Activated T-cell treated with anti-CD3 and anti-CD28 coated beads for 48 hours (primary cell): ENCODE measurements around the gene FBXO34.

ENCODE experiments used
- DNase-seq: peaks from one replicate; pipeline ENCODE4 v3.0.0-alpha.2; 2020; ENCODE audit warnings: low read depth

The FBXO34 gene

GRCh38 chr14:55347040-55347439 lies 75.8 kb downstream of the FBXO34 start:
- no peak for DNase-seq

DNA sequence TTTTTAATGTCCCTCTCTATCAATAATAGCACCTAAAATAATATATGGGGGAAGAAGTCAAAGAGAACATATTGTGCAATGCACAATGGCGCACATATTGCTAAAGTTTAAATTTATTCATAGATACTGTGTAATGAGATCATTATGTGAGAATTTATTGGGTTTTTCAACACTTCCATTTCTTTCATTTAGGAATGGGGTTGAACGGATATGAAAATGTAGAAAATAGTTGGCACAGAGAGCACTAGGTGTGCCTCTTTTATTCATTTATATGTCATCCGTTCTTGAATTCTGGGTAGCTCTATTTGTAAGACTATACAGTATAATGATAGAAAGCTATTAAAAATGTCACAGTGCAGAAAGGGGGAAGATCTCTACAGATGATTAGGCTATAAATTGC lies 76.5 kb downstream of the FBXO34 start:
- no peak for DNase-seq

DNA sequence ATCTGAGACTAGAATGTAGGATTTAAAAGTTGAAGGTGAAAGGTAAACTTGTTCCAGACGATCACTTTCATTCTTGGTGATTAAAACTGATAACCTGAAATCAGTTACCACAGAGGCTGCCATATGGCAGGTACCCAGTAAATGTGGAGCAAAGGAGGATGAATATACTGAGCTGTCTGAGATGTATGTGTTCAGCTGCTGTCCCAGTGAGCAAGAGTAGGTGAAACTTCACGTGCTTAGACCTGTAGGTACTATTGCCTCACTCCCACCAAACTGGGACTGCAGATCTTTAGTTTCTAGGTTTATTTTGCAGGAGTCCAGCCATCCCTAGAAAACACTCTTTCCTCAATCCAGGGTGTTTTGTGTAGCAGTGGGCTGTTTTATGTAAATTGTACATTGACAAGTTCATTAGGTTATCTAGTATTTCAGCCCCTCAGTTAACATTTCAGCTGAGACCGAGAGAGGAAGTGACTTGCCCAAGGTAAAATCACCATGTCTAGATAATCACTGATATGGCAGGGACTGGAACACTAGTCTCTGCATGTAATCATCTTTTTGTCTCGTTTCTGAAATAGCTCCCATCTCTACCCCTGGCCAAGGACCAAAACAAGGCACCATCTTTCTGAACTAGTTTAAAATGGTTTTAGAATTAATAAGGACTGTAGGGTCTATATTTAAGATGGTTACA lies 77.7 kb downstream of the FBXO34 start:
- DNase-seq: no peak

- DNase-seq: no peak
Measured at GRCh38 chr14:55349565-55349964, 78.3 kb downstream of the FBXO34 start.

GRCh38 chr14:55350461-55350860 lies 79.2 kb downstream of the FBXO34 start:
- no peak for DNase-seq

DNA sequence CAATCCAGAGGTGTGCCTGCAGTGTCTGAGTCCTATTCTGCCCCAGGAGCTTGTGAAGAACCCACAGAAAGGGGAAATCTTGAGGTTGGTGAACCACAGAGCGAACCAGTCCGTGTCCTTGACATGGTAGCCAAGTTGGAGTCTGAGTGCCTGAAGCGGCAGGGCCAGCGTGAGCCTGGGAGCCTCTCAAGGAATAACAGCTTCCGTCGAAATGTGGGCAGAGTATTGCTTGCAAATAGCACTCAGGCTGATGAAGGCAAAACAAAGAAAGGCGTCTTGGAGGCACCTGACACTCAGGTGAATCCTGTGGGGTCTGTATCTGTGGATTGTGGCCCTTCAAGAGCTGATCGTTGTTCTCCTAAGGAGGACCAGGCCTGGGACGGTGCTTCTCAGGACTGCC lies 79.9 kb downstream of the FBXO34 start:
- no peak for DNase-seq

- DNase-seq: no peak
Measured at GRCh38 chr14:55352201-55352600, 81.0 kb downstream of the FBXO34 start.

GRCh38 chr14:55353686-55354467 lies 82.7 kb downstream of the FBXO34 start:
- DNase-seq: no peak

GRCh38 chr14:55354500-55354899 lies 83.3 kb downstream of the FBXO34 start:
- DNase-seq: no peak

GRCh38 chr14:55355922-55356321 lies 84.7 kb downstream of the FBXO34 start:
- no peak for DNase-seq

DNA sequence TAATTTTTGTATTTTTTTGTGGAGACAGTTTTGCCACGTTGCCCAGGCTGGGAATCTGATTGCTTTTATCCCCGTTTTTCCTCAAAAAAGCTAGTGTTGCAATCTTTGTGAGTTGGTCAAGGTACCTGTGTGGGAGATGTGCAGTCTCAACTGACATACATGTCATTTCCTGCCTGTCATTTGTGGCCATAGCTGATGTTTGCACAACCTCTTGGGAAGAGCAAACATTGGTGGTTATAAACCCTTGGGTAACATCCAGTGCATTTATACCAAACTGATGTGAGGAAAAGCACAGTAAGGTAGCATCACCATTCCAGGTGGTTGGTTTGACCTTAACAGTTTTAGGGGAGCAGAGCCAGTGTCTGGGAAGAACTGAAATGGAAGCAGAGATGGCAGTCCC lies 85.7 kb downstream of the FBXO34 start:
- no peak for DNase-seq

GRCh38 chr14:55359307-55359706 lies 88.1 kb downstream of the FBXO34 start:
- DNase-seq: no peak

DNA sequence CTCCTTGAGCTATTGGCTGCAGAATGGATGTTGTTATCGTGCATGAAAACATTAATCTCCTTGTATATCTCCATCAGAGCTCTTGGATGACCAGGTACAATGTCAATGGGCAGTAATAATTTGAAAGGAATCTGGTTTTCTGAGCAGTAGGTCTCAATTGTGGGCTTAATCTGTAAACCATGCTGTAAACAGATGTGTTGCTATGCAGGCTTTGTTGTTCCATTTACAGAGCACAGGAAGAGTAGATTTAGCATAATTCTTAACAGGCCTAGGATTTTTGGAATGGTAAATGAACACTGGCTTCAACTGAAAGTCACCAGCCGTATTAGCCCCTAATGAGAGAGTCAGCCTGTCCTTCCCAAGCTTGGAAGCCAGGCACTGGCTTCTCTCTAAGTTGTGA lies 90.0 kb downstream of the FBXO34 start:
- no peak for DNase-seq

GRCh38 chr14:55366271-55366670 lies 95.0 kb downstream of the FBXO34 start:
- no peak for DNase-seq

GRCh38 chr14:55370883-55371455 lies 99.7 kb downstream of the FBXO34 start:
- no peak for DNase-seq

DNA sequence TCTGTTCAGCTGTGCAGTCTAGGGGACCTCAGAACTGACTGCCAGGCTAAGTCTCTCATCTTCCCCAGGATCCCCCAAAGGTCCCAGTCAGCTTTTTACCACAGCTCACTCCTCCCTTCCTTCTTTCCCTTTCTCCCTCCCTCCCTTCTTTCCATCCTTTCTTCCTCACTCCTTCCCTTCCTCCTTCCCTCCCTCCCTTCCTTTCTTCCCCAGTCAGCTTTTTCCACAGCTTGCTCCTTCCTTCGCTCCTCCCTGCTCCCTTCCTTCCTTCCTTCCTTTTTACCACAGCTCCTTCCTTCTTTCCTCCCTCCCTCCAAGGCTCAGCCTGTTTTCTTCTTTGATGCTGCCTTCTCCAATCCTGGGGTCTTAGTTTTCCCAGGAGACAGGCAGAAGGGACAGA lies 101.2 kb downstream of the FBXO34 start:
- no peak for DNase-seq

GRCh38 chr14:55372825-55373224 lies 101.6 kb downstream of the FBXO34 start:
- no peak for DNase-seq

DNA sequence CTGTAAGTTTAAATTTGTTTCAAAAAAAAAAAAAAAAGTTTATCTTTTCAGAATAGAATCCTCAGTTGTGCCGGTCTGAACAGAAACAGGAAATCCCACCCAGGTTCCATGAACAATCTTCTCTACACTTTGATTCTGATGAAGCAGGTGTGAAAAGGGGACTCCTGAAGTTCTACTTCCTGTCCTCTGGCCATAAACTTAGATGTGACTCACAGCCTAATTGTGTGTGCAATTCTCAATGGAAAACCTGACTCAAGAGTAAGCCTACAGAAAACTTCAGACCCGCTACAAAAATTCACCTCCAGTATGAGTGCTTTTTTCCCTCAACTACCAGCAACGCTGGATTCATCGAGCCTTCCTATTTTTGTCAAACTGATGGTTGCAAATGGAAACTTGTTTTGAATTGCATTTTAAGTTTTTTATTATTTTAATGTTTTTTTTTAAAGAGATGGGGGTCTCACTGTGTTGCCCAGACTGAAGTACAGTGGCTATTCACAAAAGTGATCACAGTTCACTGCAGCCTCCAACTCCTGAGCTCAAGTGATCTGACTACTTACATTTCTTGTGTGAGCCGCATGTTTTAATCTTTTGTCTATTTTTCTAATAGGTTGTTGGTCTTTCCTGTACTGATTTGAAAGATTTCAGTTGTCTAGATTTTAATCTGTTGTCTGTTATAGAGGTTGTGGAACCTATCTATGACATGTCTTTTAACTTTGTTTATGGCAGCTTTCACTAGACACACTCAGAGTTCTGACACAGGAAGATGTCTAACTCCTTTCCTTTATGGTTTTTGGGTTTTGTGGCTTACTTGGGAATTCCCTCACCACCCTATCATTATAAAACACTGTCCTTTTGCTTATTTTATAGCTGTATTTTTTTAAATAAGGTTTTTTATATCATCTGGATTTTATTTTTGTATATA lies 102.8 kb downstream of the FBXO34 start:
- DNase-seq: no peak

DNA sequence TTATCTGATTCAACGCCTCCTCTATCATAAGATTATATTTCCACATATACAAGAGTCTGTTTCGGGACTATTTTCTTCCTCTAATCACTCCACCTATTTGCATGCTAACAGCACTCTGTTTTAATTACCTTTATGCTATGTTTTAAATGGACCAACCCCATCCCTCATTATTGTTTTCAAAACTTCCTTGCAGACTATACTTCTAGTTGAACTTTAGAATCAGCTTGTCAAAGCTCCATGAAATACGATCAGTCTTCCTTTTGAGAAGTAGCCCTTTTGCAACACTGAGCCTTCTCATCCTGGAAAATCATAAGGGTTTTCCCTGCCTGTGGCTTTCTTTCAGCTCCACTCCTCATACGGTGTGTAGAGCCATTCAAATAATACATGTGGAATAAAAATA lies 103.5 kb downstream of the FBXO34 start:
- no peak for DNase-seq

DNA sequence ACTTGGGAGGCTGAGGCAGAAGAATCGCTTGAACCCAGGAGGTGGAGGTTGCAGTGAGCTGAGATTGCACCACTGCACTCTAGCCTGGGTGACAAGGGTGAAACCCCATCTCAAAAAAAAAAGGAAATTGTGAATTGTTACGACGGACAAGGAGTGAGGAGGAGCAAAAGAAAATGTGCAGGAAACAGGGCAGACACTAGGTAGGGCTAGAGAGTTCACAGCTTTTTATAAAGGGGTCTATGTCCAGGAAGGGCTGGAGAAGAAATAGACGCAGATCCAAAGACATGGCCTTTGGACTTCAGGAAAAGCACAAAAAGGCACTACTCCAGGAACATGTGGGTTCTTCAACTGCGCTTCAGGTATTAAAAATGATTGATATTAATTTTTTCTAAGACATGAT lies 106.0 kb downstream of the FBXO34 start:
- DNase-seq: no peak

DNA sequence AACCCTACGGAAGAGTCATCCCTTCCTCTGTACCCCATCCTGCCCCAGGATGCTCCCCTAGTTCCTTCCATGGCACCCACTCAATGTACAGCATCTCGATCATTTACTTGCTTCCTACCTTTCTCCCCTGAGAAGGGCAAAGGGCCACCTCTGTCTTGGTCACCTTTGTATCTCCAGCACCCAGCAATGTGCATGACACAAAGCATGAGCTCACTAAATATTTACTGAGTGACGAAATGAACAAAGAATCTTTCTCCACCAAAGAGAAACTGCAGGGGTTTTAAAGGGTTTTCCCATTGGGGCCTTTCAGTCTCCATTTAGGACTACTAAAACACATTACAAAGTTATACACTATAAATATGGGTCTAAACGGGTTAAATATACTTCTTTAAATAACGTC lies 109.8 kb downstream of the FBXO34 start:
- DNase-seq: no peak

DNA sequence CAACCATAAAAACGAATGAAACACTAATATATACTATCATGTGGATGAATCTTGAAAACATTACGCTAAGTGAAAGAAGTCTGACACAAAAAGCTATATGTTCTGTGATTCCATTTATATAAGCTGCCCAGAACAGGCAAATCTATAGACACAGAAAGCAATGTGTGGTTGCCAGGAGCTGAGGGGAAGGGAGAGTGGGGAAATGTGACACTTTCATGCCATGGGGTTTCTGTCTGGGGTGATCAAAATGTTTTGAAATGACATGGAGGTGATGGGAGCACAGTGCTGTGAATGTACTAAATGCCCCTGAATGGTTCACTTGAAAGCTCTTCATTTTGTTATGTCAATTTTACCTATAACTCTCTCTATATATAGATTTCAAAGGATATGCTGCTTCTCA lies 110.3 kb downstream of the FBXO34 start:
- DNase-seq: no peak
